Activated CD4-positive, alpha-beta T cell treated with anti-CD3 and anti-CD28 coated beads, Interleukin-2, amount 50 U/mL, for 16 hours (primary cell): Measurements from ENCODE around the gene APPBP2.
A peak's percentile ranks its signal among the peaks of the same experiment; 100 is the strongest.
"Not testable (repeated sequence)": the region's sequence is repeated elsewhere in the genome, so short reads cannot be mapped to it uniquely, and the experiment has no call there.

Source experiments
- DNase-seq: peaks from one replicate; pipeline ENCODE4 v3.0.0-alpha.2; 2020

APPBP2 gene

GRCh38 chr17:60529806-60530205 lies 3.8 kb upstream of the APPBP2 start:
- no peak for DNase-seq

GRCh38 chr17:60528828-60529227 lies 2.8 kb upstream of the APPBP2 start:
- no peak for DNase-seq

- no peak for DNase-seq
Measured at GRCh38 chr17:60527701-60528100, 1.7 kb upstream of the APPBP2 start.

- no peak for DNase-seq
Measured at GRCh38 chr17:60526726-60527125, 684 bp upstream of the APPBP2 start.

GRCh38 chr17:60525328-60525684 lies 736 bp downstream of the APPBP2 start:
- DNase-seq, result no peak

- no peak for DNase-seq
Measured at GRCh38 chr17:60524463-60525327, 1.3 kb downstream of the APPBP2 start.

GRCh38 chr17:60523822-60524221 lies 2.2 kb downstream of the APPBP2 start:
- DNase-seq, result no peak

GRCh38 chr17:60522889-60523626 lies 3.0 kb downstream of the APPBP2 start:
- no peak for DNase-seq

- DNase-seq, result no peak
Measured at GRCh38 chr17:60519795-60520194, 6.2 kb downstream of the APPBP2 start.

GRCh38 chr17:60515683-60516082 lies 10.4 kb downstream of the APPBP2 start:
- DNase-seq, result not testable (repeated sequence)

GRCh38 chr17:60515199-60515598 lies 10.8 kb downstream of the APPBP2 start:
- not testable (repeated sequence) for DNase-seq

- no peak for DNase-seq
Measured at GRCh38 chr17:60514500-60514899, 11.5 kb downstream of the APPBP2 start.

- no peak for DNase-seq
Measured at GRCh38 chr17:60514053-60514452, 12.0 kb downstream of the APPBP2 start.

- DNase-seq, result no peak
Measured at GRCh38 chr17:60513014-60513413, 13.0 kb downstream of the APPBP2 start.

- no peak for DNase-seq
Measured at GRCh38 chr17:60510723-60511122, 15.3 kb downstream of the APPBP2 start.

- no peak for DNase-seq
Measured at GRCh38 chr17:60510031-60510430, 16.0 kb downstream of the APPBP2 start.

GRCh38 chr17:60508384-60508980 lies 17.6 kb downstream of the APPBP2 start:
- DNase-seq, result no peak

GRCh38 chr17:60506312-60506711 lies 19.7 kb downstream of the APPBP2 start:
- peak; percentile 6 for DNase-seq

- DNase-seq, result no peak
Measured at GRCh38 chr17:60502145-60502544, 23.9 kb downstream of the APPBP2 start.

GRCh38 chr17:60501589-60501988 lies 24.5 kb downstream of the APPBP2 start:
- no peak for DNase-seq

GRCh38 chr17:60496041-60496440 lies 30.0 kb downstream of the APPBP2 start:
- no peak for DNase-seq

GRCh38 chr17:60495260-60495659 lies 30.8 kb downstream of the APPBP2 start:
- no peak for DNase-seq

GRCh38 chr17:60493847-60494321 lies 32.2 kb downstream of the APPBP2 start:
- no peak for DNase-seq

- DNase-seq, result no peak
Measured at GRCh38 chr17:60491771-60492170, 34.3 kb downstream of the APPBP2 start.
